ENCODE measurements around the gene SSTR1. TPM values are rescaled to one million over a fixed set of nuclear protein-coding genes. Genes with fewer than 3 reads are reported as not detected.
A peak's percentile ranks its signal among the peaks of the same experiment; 100 is the strongest.

The SSTR1 gene
- total RNA-seq, 4 donors from 2014 or later: 0.11 to 0.39 (median 0.13) TPM; not detected in 1

- peak; percentile 13 to 14 for DNase-seq
- peak within 1 kb of the TSS; percentile 46 to 68 (median 68) for H3K27ac ChIP-seq
- intact Hi-C loops (cut with DNase I): no loop called here
Observed at GRCh38 chr14:38255673-38256532, 48.2 kb downstream of the SSTR1 start, which contains the start of gene CLEC14A. CLEC14A (minus strand) TSS chr14:38256093; CDS start chr14:38256022, 71 bp downstream.

DNA sequence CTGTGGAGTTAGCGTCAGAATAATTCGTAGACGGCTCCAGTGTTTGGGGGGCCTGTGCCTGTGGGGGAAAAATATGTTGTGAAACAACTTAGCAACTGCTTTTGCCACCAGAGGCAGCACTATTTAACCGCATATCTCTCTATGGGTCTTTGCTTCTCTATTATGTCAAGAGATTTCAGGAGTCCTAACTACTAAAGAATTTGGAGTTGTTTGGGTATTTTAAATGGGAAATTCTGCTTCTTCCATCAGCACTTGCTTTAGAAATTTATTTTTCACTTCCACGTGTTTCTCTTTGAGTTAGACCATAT, 48.8 kb downstream of the SSTR1 start:
- Histone ChIP-seq H3K4me1 (peaks cover 0 to 10% of the 10 kb centered on the region in 2 donors), H3K27ac (peak overlapping the region; percentile 6 to 47 (median 15)), H3K4me3 (replicated peaks in 1 of 3) (no peak overlapping the region), H3K9me3 (no peaks in the 10 kb centered on the region), H3K36me3 (no peaks in the 10 kb centered on the region), H3K27me3 (peaks cover 3% of the 10 kb centered on the region)
- DNase-seq: no peak
- no peak for TF ChIP-seq POLR2A (IDR thresholded peaks at IDR 0.05)
- TF ChIP-seq, protein P1, sequence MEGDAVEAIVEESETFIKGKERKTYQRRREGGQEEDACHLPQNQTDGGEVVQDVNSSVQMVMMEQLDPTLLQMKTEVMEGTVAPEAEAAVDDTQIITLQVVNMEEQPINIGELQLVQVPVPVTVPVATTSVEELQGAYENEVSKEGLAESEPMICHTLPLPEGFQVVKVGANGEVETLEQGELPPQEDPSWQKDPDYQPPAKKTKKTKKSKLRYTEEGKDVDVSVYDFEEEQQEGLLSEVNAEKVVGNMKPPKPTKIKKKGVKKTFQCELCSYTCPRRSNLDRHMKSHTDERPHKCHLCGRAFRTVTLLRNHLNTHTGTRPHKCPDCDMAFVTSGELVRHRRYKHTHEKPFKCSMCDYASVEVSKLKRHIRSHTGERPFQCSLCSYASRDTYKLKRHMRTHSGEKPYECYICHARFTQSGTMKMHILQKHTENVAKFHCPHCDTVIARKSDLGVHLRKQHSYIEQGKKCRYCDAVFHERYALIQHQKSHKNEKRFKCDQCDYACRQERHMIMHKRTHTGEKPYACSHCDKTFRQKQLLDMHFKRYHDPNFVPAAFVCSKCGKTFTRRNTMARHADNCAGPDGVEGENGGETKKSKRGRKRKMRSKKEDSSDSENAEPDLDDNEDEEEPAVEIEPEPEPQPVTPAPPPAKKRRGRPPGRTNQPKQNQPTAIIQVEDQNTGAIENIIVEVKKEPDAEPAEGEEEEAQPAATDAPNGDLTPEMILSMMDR (IDR thresholded peaks at IDR 0.05): no peak
- intact Hi-C loops (cut with DNase I): no loop called here
- 57 to 58% methylated on average over 5 of the region's 5 CpGs for WGBS, 2 donors

More at GRCh38 chr14:38255673-38256532, 48.2 kb downstream of the SSTR1 start, which contains the start of gene CLEC14A:
- Histone ChIP-seq H3K4me3 (replicated peaks in 1 of 3) (peak within 1 kb of the TSS in 2 of 3 donors; percentile 17 to 26), H3K4me1 (peaks cover 0 to 10% of the 10 kb centered on the region in 2 donors), H3K36me3 (no peaks in the 10 kb centered on the region), H3K27me3 (peaks cover 3% of the 10 kb centered on the region), H3K9me3 (no peaks in the 10 kb centered on the region)
- WGBS, 2 donors: 33 to 50% methylated on average over 20 to 23 of the region's 68 CpGs
- TF ChIP-seq POLR2A (IDR thresholded peaks at IDR 0.05): peak in 1 of 2 donors; percentile 4
- TF ChIP-seq, protein P1 (IDR thresholded peaks at IDR 0.05): no peak

- H3K4me3 ChIP-seq (replicated peaks in 1 of 3): no peak overlapping the region
- no peak for TF ChIP-seq POLR2A (IDR thresholded peaks at IDR 0.05)
- TF ChIP-seq, protein P1 (IDR thresholded peaks at IDR 0.05): no peak
- DNase-seq: no peak
- H3K27me3 ChIP-seq: peaks cover 3% of the 10 kb centered on the region
- peak overlapping the region in 1 of 3 donors; percentile 15 for H3K27ac ChIP-seq
- no peaks in the 10 kb centered on the region for H3K9me3 ChIP-seq
- intact Hi-C loops (cut with DNase I): no loop called here
- WGBS, 2 donors: 82 to 93% methylated on average over 2 of the region's 2 CpGs
- H3K4me1 ChIP-seq: peaks cover 0 to 10% of the 10 kb centered on the region in 2 donors
- no peaks in the 10 kb centered on the region for H3K36me3 ChIP-seq
Observed at GRCh38 chr14:38257507-38257906, 49.8 kb downstream of the SSTR1 start.

GRCh38 chr14:38261620-38262019, 53.9 kb downstream of the SSTR1 start:
- H3K4me1 ChIP-seq: no peaks in the 10 kb centered on the region
- H3K4me3 ChIP-seq (replicated peaks in 1 of 3): no peak overlapping the region
- H3K27me3 ChIP-seq: no peaks in the 10 kb centered on the region
- WGBS, 2 donors: 92 to 93% methylated on average over 1 of the region's 1 CpG
- H3K27ac ChIP-seq: no peak overlapping the region
- no peaks in the 10 kb centered on the region for H3K9me3 ChIP-seq
- intact Hi-C loops (cut with DNase I): no loop called here
- no peak for DNase-seq
- no peak for TF ChIP-seq POLR2A (IDR thresholded peaks at IDR 0.05)
- H3K36me3 ChIP-seq: no peaks in the 10 kb centered on the region

Other genes with a start within 250 kb of the SSTR1 start
- 10 to 100 TPM; 15.5 to 44.5 (median 23.4) TPM for gene CLEC14A, start 48.2 kb downstream of the SSTR1 start, total RNA-seq